Neural crest cell (in vitro differentiated cells): ENCODE results near the gene PJVK. TPM values are rescaled to one million over a fixed set of nuclear protein-coding genes. Genes with fewer than 3 reads are reported as not detected.

Experiments
- DNase-seq: peaks from one replicate; pipeline ENCODE4 v3.0.0; 2021; ENCODE audit warnings: low read depth, mixed read lengths, low spot score
- H3K27ac Mint-ChIP-seq: one replicate; pipeline ENCODE4 v1.8.0; 2021; ENCODE audit warnings: mild to moderate bottlenecking, mixed read lengths; ENCODE audit not compliant: unreplicated experiment
- H3K27me3 Mint-ChIP-seq: 2 replicates; pipeline ENCODE4 v1.8.0; 2021; ENCODE audit warnings: low read depth, mild to moderate bottlenecking, mixed read lengths
- H3K36me3 Mint-ChIP-seq: 2 replicates; pipeline ENCODE4 v1.8.0; 2021; ENCODE audit warnings: low read depth, mild to moderate bottlenecking, mixed read lengths
- H3K4me1 Mint-ChIP-seq: 2 replicates; pipeline ENCODE4 v1.8.0; 2021; ENCODE audit warnings: mixed read lengths
- H3K4me3 Mint-ChIP-seq: one replicate; pipeline ENCODE4 v1.8.0; 2021; ENCODE audit warnings: mild to moderate bottlenecking, mixed read lengths
- H3K9me3 Mint-ChIP-seq: 2 replicates; pipeline ENCODE4 v1.8.0; 2021; ENCODE audit warnings: mixed read lengths
- CTCF ChIP-seq: fragments of 200-600 bp; sonication (generic); conservative IDR thresholded peaks from 2 replicates; pipeline ENCODE4 v1.5.0; 2021; ENCODE audit warnings: antibody characterized with exemption, mild to moderate bottlenecking
- total RNA-seq: library from RNA; stranded (reverse); gene quantifications from 2 replicates; pipeline ENCODE4 v1.2.1, GENCODE V29; 2021

Gene PJVK
- total RNA-seq, 1 donor from 2014 or later, result 5.8 TPM

- Mint-ChIP-seq H3K4me3 (no peak overlapping the region), H3K4me1 (no peaks in the 10 kb centered on the region), H3K27ac (no peak overlapping the region), H3K27me3 (no peaks in the 10 kb centered on the region), H3K36me3 (peaks cover 49% of the 10 kb centered on the region), H3K9me3 (peaks cover 2% of the 10 kb centered on the region)
- no peak for TF ChIP-seq CTCF
- no peak for DNase-seq
Measured at GRCh38 chr2:178425255-178425827, 25.8 kb upstream of the PJVK start.

- no peak overlapping the region for H3K4me3 Mint-ChIP-seq
Measured at GRCh38 chr2:178426388-178426787, 24.8 kb upstream of the PJVK start.

DNA sequence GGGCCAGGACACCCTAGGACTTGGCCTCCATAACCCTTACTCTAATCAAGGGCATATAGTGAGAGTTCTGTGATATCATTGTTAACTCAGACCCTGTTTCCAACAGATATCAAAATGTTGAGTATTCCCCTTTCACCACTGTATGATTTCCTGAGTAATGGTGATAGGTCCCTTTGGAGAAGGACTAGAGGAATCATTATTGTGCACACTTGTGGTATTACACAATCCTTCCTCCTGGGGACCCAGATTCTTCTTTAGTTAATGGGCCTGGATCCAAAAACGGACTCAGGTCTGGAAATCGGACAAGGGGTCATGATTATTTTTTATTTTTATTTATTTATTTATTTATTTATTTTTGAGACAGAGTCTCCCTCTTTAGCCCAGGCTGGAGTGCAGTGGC, 23.7 kb upstream of the PJVK start:
- Mint-ChIP-seq H3K4me1 (no peaks in the 10 kb centered on the region), H3K9me3 (peaks cover 2% of the 10 kb centered on the region), H3K27me3 (no peaks in the 10 kb centered on the region), H3K4me3 (no peak overlapping the region), H3K36me3 (peaks cover 47% of the 10 kb centered on the region), H3K27ac (no peak overlapping the region)
- TF ChIP-seq CTCF, result no peak
- no peak for DNase-seq

More at GRCh38 chr2:178426388-178426787, 24.8 kb upstream of the PJVK start:
- Mint-ChIP-seq H3K9me3 (peaks cover 2% of the 10 kb centered on the region), H3K27me3 (no peaks in the 10 kb centered on the region), H3K4me1 (no peaks in the 10 kb centered on the region), H3K27ac (no peak overlapping the region), H3K36me3 (peaks cover 49% of the 10 kb centered on the region)
- DNase-seq, result no peak
- no peak for TF ChIP-seq CTCF

DNA sequence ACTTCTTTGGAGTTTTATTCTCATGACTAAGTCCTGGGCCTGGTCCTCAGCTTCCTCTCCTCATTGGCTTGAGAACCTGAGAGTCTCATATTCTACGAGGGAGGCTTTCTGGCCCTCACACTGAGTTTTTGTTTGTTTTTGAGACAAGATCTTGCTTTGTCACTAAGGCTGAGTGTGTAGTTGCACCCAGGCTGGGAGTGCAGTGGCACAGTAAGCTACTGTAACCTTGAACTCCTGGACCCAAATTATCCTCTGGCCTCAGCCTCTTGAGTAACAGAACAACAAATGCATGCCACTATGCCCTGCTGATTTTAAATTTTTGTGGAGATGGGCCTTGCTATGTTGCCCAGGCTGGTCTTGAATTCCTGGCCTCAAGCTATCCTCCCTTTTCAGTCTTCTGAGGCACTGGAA, 22.8 kb upstream of the PJVK start:
- Mint-ChIP-seq H3K4me1 (no peaks in the 10 kb centered on the region), H3K27me3 (no peaks in the 10 kb centered on the region), H3K36me3 (peaks cover 45% of the 10 kb centered on the region), H3K27ac (no peak overlapping the region), H3K4me3 (no peak overlapping the region), H3K9me3 (peaks cover 2% of the 10 kb centered on the region)
- DNase-seq, result no peak
- TF ChIP-seq CTCF, result no peak

GRCh38 chr2:178429336-178429735, 21.8 kb upstream of the PJVK start:
- Mint-ChIP-seq H3K27me3 (no peaks in the 10 kb centered on the region), H3K9me3 (peaks cover 2% of the 10 kb centered on the region), H3K36me3 (peaks cover 39% of the 10 kb centered on the region), H3K4me1 (no peaks in the 10 kb centered on the region), H3K4me3 (no peak overlapping the region), H3K27ac (no peak overlapping the region)
- no peak for DNase-seq
- TF ChIP-seq CTCF, result no peak
